ENCODE measurements around the gene KDM8. TPM values are rescaled to one million over a fixed set of nuclear protein-coding genes. Genes with fewer than 3 reads are reported as not detected.

KDM8 gene
- total and polyA plus RNA-seq, 9 of the 15 experiments (the other 6 are each of a cell fraction or from before 2014, with no cell fraction given), result 0.61 to 9.1 (median 5.4) TPM

DNA sequence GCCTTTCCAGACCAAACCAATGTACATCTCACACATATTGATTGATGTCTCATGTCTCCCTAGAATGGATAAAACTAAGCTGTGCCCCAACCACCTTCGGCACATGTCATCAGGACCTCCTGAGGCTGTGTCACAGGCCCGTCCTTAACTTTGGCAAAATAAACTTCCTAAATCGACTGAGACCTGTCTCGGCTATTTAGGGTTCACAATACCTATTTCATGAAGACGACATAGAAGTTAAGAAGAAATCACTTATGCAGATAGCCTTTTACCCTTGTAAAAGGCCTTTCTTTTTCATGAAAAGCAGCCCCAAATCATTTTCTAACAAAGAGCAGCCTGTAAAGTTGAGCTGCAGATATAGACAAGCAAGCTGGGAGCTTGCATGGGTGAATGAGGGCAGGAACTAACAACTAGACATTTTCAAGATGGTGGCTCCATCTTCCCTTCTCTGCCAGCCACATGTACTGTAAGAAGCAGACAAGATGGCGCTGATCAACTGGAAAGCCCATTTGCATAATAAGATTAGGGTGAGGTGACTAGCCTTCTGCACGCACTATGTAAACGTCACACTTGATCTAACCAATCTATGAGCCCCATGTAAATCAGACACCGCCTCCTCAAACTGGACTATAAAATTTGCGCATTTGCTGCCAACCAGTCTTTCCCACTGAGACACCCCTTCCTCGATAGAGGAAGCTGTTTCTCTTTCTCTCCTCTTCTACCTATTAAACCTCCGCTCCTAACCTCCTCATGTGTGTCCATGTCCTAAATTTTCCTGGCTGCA lies 4.7 kb upstream of the KDM8 start (continued):
- TF ChIP-seq POLR2G (IDR thresholded peaks at IDR 0.05; ENCODE audit: low read depth, low read length), result 0 out of 2 replicates have a peak, but pooled peaks have one; percentile 17
- peak in 1 of 2 experiments; percentile 58; a peak in 2 of 4 replicates for TF ChIP-seq FOXK2 (conservative IDR thresholded peaks at IDR 0.05 in 1 of 2, IDR thresholded peaks at IDR 0.05 in 1 of 2; ENCODE audit: low read depth in 2 of 2)
- peak; percentile 97 for TF ChIP-seq POLR2A (conservative IDR thresholded peaks at IDR 0.05)
- no peak for TF ChIP-seq ZNF124 (CRISPR knock-in tag; IDR thresholded peaks at IDR 0.05)
- TF ChIP-seq, protein P1, sequence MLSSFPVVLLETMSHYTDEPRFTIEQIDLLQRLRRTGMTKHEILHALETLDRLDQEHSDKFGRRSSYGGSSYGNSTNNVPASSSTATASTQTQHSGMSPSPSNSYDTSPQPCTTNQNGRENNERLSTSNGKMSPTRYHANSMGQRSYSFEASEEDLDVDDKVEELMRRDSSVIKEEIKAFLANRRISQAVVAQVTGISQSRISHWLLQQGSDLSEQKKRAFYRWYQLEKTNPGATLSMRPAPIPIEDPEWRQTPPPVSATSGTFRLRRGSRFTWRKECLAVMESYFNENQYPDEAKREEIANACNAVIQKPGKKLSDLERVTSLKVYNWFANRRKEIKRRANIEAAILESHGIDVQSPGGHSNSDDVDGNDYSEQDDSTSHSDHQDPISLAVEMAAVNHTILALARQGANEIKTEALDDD (IDR thresholded peaks at IDR 0.05), result peak; percentile 67; the same call in 1 of the 2 replicates
- TF ChIP-seq, protein P2, sequence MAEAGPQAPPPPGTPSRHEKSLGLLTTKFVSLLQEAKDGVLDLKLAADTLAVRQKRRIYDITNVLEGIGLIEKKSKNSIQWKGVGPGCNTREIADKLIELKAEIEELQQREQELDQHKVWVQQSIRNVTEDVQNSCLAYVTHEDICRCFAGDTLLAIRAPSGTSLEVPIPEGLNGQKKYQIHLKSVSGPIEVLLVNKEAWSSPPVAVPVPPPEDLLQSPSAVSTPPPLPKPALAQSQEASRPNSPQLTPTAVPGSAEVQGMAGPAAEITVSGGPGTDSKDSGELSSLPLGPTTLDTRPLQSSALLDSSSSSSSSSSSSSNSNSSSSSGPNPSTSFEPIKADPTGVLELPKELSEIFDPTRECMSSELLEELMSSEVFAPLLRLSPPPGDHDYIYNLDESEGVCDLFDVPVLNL (CRISPR knock-in tag; IDR thresholded peaks at IDR 0.05; ENCODE audit: low read depth), result no peak
- TF ChIP-seq GTF2E2 (tag; IDR thresholded peaks at IDR 0.05), result 0 out of 2 replicates have a peak, but pooled peaks have one; percentile 43
- peak; percentile 45; the same call in 1 of the 2 replicates for TF ChIP-seq BHLHE40 (IDR thresholded peaks at IDR 0.05; ENCODE audit: low read length)
- 0 out of 2 replicates have a peak, but pooled peaks have one; percentile 30 for TF ChIP-seq NFIC (IDR thresholded peaks at IDR 0.05)
- TF ChIP-seq TGIF2 (CRISPR knock-in tag; IDR thresholded peaks at IDR 0.05), result no peak
- no peak for TF ChIP-seq SP1 (CRISPR knock-in tag; IDR thresholded peaks at IDR 0.05)
- no peak for TF ChIP-seq SMARCB1 (IDR thresholded peaks at IDR 0.05; ENCODE audit: insufficient read length, low read depth)
- TF ChIP-seq POLR2H (tag; IDR thresholded peaks at IDR 0.05; ENCODE audit: low read depth), result peak; percentile 97
- peak; percentile 90 for TF ChIP-seq TBP (optimal IDR thresholded peaks at IDR 0.05; ENCODE audit: low read depth, low read length)
- peak in 1 of 2 experiments; percentile 42; a peak in 1 of 3 replicates for TF ChIP-seq CBX3 (IDR thresholded peaks at IDR 0.05; ENCODE audit: borderline replicate concordance in 1 of 2, low read length in 2 of 2)
- TF ChIP-seq BRD9 (IDR thresholded peaks at IDR 0.05; ENCODE audit: low read depth, partially characterized antibody), result peak; percentile 55
- TF ChIP-seq TAF9B (IDR thresholded peaks at IDR 0.05; ENCODE audit: partially characterized antibody), result peak; percentile 62
- TF ChIP-seq, protein P3, sequence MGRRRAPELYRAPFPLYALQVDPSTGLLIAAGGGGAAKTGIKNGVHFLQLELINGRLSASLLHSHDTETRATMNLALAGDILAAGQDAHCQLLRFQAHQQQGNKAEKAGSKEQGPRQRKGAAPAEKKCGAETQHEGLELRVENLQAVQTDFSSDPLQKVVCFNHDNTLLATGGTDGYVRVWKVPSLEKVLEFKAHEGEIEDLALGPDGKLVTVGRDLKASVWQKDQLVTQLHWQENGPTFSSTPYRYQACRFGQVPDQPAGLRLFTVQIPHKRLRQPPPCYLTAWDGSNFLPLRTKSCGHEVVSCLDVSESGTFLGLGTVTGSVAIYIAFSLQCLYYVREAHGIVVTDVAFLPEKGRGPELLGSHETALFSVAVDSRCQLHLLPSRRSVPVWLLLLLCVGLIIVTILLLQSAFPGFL (CRISPR knock-in tag; IDR thresholded peaks at IDR 0.05), result no peak
- peak; percentile 79 for TF ChIP-seq ATF7 (IDR thresholded peaks at IDR 0.05)
- peak; percentile 84; the same call in 1 of the 2 replicates for TF ChIP-seq PML (IDR thresholded peaks at IDR 0.05; ENCODE audit: low read length)
- no peak for TF ChIP-seq ZNF507 (tag; conservative IDR thresholded peaks at IDR 0.05)
- no peak for TF ChIP-seq ZNF253 (CRISPR knock-in tag; conservative IDR thresholded peaks at IDR 0.05)
- TF ChIP-seq RBM22 (IDR thresholded peaks at IDR 0.05; ENCODE audit: low read depth, low read length, poor library complexity, severe bottlenecking), result no peak
- no peak for TF ChIP-seq CCAR2 (IDR thresholded peaks at IDR 0.05; ENCODE audit: low read depth, low read length)
- no peak; the same call in 1 of the 2 replicates for TF ChIP-seq HCFC1 (IDR thresholded peaks at IDR 0.05; ENCODE audit: low read depth, low read length)
- peak; percentile 82; the same call in 1 of the 2 replicates for TF ChIP-seq ZNF589 (CRISPR knock-in tag; IDR thresholded peaks at IDR 0.05; ENCODE audit: low read depth)
- TF ChIP-seq GATA2 (CRISPR knock-in tag; IDR thresholded peaks at IDR 0.05), result no peak

All from K562 (cell line).